ENCODE data around the gene NDNF.

NDNF gene

DNA sequence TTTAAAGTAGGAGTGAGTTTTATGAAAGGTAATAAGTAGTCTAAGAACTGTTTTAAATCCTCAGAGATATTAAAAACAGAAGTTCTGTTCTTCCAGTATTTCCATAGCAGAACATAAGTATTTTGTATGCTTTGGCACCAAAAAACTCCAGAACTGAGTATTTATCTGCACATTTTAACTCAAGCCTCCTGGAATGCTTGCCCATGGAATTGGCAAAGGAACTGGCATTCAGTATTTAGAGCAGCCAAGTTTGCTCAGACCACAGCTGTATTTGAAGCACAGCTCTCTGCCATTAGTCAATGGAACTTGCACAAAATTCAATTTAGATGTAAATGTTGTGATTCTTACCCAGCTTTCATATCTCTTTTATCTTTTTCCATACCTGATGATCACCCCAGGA is 42.2 kb downstream of the NDNF start:
- H3K79me2 ChIP-seq, result no peaks in the 10 kb centered on the region
- TF ChIP-seq, protein P1, sequence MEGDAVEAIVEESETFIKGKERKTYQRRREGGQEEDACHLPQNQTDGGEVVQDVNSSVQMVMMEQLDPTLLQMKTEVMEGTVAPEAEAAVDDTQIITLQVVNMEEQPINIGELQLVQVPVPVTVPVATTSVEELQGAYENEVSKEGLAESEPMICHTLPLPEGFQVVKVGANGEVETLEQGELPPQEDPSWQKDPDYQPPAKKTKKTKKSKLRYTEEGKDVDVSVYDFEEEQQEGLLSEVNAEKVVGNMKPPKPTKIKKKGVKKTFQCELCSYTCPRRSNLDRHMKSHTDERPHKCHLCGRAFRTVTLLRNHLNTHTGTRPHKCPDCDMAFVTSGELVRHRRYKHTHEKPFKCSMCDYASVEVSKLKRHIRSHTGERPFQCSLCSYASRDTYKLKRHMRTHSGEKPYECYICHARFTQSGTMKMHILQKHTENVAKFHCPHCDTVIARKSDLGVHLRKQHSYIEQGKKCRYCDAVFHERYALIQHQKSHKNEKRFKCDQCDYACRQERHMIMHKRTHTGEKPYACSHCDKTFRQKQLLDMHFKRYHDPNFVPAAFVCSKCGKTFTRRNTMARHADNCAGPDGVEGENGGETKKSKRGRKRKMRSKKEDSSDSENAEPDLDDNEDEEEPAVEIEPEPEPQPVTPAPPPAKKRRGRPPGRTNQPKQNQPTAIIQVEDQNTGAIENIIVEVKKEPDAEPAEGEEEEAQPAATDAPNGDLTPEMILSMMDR (IDR thresholded peaks at IDR 0.05), result no peak
- no peak overlapping the region for H3K4me2 ChIP-seq (ENCODE audit: low read length)
- H2AFZ ChIP-seq, result no peak overlapping the region
- H3K4me1 ChIP-seq, result no peaks in the 10 kb centered on the region
- no peak overlapping the region for H3K4me3 ChIP-seq (ENCODE audit: low read depth, low read length)
- no peaks in the 10 kb centered on the region for H3K36me3 ChIP-seq (ENCODE audit: control insufficient read depth, insufficient read depth, low read length)
- H3K27ac ChIP-seq, result no peak overlapping the region
- no peak overlapping the region for H3K9ac ChIP-seq
- no peaks in the 10 kb centered on the region for H3K27me3 ChIP-seq (ENCODE audit: control insufficient read depth, insufficient read depth, low read length)
- H3K9me3 ChIP-seq (ENCODE audit: control insufficient read depth, low read length), result no peaks in the 10 kb centered on the region

DNA sequence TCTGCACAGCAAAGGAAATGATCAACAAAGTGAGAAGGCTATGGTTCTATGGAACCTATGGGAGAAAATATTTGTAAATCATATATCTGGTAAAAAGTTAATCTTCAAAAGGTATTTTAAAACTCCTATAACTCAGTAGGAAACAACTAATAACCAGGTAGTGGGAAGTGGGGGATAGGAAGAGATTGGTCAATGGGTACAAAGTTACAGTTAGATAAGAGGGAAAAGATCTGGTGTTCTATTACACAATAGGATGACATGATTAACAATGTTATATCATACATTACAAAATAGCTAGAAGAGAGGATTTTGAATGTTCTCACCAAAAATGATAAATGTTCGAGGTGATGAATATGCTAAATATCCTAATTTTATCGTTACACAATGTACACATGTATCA is 46.3 kb downstream of the NDNF start:
- H3K4me3 ChIP-seq (ENCODE audit: low read depth, low read length), result no peak overlapping the region

DNA sequence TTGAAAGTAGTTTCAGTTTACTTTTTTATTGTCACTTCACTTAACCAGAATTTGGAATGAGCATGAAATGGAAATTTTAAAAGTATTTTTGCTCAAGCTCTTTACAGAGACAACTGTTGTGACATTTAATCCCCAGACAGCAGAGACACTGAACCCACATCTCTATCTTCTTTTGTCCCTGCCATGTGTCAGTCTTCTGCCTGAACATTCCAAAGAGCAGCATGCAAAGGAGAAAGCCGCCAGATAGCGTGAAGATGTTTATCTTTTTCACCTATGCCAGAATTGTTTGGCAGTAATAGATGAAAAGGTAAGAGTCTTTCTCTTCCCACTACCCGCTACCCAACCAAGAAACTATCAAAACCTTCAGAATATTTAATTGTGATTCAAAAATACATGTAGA is 46.8 kb downstream of the NDNF start:
- H3K27me3 ChIP-seq (ENCODE audit: control insufficient read depth, insufficient read depth, low read length), result no peaks in the 10 kb centered on the region
- H3K4me3 ChIP-seq (ENCODE audit: low read depth, low read length), result peak overlapping the region; percentile 2
- no peak overlapping the region for H3K9ac ChIP-seq
- H3K79me2 ChIP-seq, result no peaks in the 10 kb centered on the region
- TF ChIP-seq, protein P1 (IDR thresholded peaks at IDR 0.05), result no peak
- H3K9me3 ChIP-seq (ENCODE audit: control insufficient read depth, low read length), result no peaks in the 10 kb centered on the region
- no peak overlapping the region for H3K27ac ChIP-seq
- no peaks in the 10 kb centered on the region for H3K36me3 ChIP-seq (ENCODE audit: control insufficient read depth, insufficient read depth, low read length)
- H2AFZ ChIP-seq, result no peak overlapping the region
- peak overlapping the region; percentile 29 for H3K4me2 ChIP-seq (ENCODE audit: low read length)
- no peaks in the 10 kb centered on the region for H3K4me1 ChIP-seq

More for the DNA sequence above, 46.3 kb downstream of the NDNF start:
- Histone ChIP-seq H3K4me2 (ENCODE audit: low read length) (no peak overlapping the region), H3K9ac (no peak overlapping the region), H3K4me1 (no peaks in the 10 kb centered on the region), H2AFZ (no peak overlapping the region), H3K79me2 (no peaks in the 10 kb centered on the region), H3K36me3 (ENCODE audit: control insufficient read depth, insufficient read depth, low read length) (no peaks in the 10 kb centered on the region), H3K9me3 (ENCODE audit: control insufficient read depth, low read length) (no peaks in the 10 kb centered on the region), H3K27ac (no peak overlapping the region), H3K27me3 (ENCODE audit: control insufficient read depth, insufficient read depth, low read length) (no peaks in the 10 kb centered on the region)
- TF ChIP-seq, protein P1 (IDR thresholded peaks at IDR 0.05), result no peak

DNA sequence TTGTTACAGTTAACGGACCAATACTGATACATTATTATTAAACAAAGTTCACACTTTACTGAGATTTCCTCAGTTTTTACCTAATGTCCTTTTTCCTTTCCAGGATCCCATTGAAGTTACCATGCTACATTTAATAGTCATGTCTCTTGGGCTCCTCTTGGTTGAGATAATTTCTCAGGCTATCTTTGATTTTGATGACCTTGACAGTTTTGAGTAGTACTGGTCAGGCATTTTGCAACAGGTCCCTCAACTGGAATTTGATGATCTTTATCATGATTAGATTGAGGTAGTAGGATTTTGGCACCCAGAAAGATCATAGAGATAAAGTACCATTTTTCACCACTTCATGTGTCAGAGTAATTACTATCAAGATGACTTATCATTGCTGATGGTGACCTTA is 53.8 kb downstream of the NDNF start:
- TF ChIP-seq, protein P1 (IDR thresholded peaks at IDR 0.05), result no peak
- H2AFZ ChIP-seq, result no peak overlapping the region
- H3K9ac ChIP-seq, result no peak overlapping the region
- no peak overlapping the region for H3K27ac ChIP-seq
- no peaks in the 10 kb centered on the region for H3K27me3 ChIP-seq (ENCODE audit: control insufficient read depth, insufficient read depth, low read length)
- no peaks in the 10 kb centered on the region for H3K79me2 ChIP-seq
- no peaks in the 10 kb centered on the region for H3K4me1 ChIP-seq
- no peaks in the 10 kb centered on the region for H3K9me3 ChIP-seq (ENCODE audit: control insufficient read depth, low read length)
- H3K4me3 ChIP-seq (ENCODE audit: low read depth, low read length), result no peak overlapping the region
- no peak overlapping the region for H3K4me2 ChIP-seq (ENCODE audit: low read length)
- H3K36me3 ChIP-seq (ENCODE audit: control insufficient read depth, insufficient read depth, low read length), result no peaks in the 10 kb centered on the region

DNA sequence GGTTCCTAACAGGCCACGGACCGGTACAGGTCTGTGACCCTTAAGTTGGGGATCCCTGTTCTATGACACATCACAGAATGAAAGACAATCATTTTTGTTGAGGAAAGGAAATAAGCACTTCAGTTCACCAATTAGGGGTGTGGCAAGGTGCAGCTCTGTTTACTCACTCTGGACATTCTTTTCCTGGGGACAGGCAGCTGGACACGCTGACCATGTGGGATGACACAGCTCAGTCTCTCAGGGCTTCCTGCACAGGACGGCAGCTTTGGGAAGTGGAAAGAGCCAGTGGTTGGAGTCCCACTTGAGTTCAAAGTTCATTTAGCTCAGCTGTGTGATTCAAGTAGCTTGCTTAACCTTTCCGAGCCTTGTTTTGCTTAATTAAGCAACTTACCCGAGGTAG is 55.7 kb downstream of the NDNF start:
- H3K27me3 ChIP-seq (ENCODE audit: control insufficient read depth, insufficient read depth, low read length), result no peaks in the 10 kb centered on the region
- H2AFZ ChIP-seq, result no peak overlapping the region
- H3K4me2 ChIP-seq (ENCODE audit: low read length), result no peak overlapping the region
- H3K27ac ChIP-seq, result no peak overlapping the region
- no peak overlapping the region for H3K4me3 ChIP-seq (ENCODE audit: low read depth, low read length)
- TF ChIP-seq, protein P1 (IDR thresholded peaks at IDR 0.05), result no peak
- no peaks in the 10 kb centered on the region for H3K36me3 ChIP-seq (ENCODE audit: control insufficient read depth, insufficient read depth, low read length)
- H3K79me2 ChIP-seq, result no peaks in the 10 kb centered on the region
- no peak overlapping the region for H3K9ac ChIP-seq
- H3K9me3 ChIP-seq (ENCODE audit: control insufficient read depth, low read length), result no peaks in the 10 kb centered on the region
- H3K4me1 ChIP-seq, result no peaks in the 10 kb centered on the region

Measured in parathyroid adenoma (tissue), 2 donors.